Hepatocyte (in vitro differentiated cells): ENCODE data around the gene EDNRA. TPM values are rescaled to one million over a fixed set of nuclear protein-coding genes. Genes with fewer than 3 reads are reported as not detected.

ENCODE experiments used
- DNase-seq: peaks from one replicate; pipeline ENCODE4 v3.0.0-alpha.2; 2016; ENCODE audit warnings: low spot score
- H2AFZ ChIP-seq: fragments of 200-600 bp; sonication (generic); 2 replicates; pipeline ENCODE4 v1.6.0; 2016; ENCODE audit warnings: antibody characterized with exemption, mild to moderate bottlenecking
- H3K27ac ChIP-seq: fragments of 200-600 bp; sonication (generic); 2 replicates; pipeline ENCODE4 v1.5.1; 2016; ENCODE audit warnings: mild to moderate bottlenecking
- H3K27me3 ChIP-seq: fragments of 200-600 bp; sonication (generic); 2 replicates; pipeline ENCODE4 v1.6.1; 2016
- H3K36me3 ChIP-seq: fragments of 200-600 bp; sonication (generic); replicated peaks from 2 replicates; pipeline ENCODE4 v1.5.1; 2016; ENCODE audit warnings: low read depth; ENCODE audit not compliant: insufficient read depth
- H3K4me1 ChIP-seq: fragments of 200-600 bp; sonication (generic); 2 replicates; pipeline ENCODE4 v1.5.1; 2016; ENCODE audit warnings: mild to moderate bottlenecking, moderate library complexity; ENCODE audit not compliant: insufficient read depth
- H3K4me2 ChIP-seq: fragments of 200-600 bp; sonication (generic); 2 replicates; pipeline ENCODE4 v1.6.0; 2016
- H3K4me3 ChIP-seq: fragments of 200-600 bp; sonication (generic); 2 replicates; pipeline ENCODE4 v1.5.1; 2016; ENCODE audit warnings: mild to moderate bottlenecking
- H3K79me2 ChIP-seq: fragments of 200-600 bp; sonication (generic); 2 replicates; pipeline ENCODE4 v1.6.0; 2017; ENCODE audit warnings: mild to moderate bottlenecking
- H3K9me2 ChIP-seq: fragments of 200-600 bp; sonication (generic); replicated peaks from 2 replicates; pipeline ENCODE4 v1.6.0; 2017; ENCODE audit warnings: mild to moderate bottlenecking; ENCODE audit not compliant: insufficient read depth
- H3K9me3 ChIP-seq: fragments of 200-600 bp; sonication (generic); 2 replicates; pipeline ENCODE4 v1.5.1; 2016; ENCODE audit warnings: low read depth, mild to moderate bottlenecking
- H4K20me1 ChIP-seq: fragments of 200-600 bp; sonication (generic); 2 replicates; pipeline ENCODE4 v1.6.0; 2016; ENCODE audit warnings: mild to moderate bottlenecking; ENCODE audit not compliant: insufficient read depth, poor library complexity, severe bottlenecking
- EZH2 ChIP-seq: fragments of 200-600 bp; sonication (generic); IDR thresholded peaks from 2 replicates; pipeline ENCODE4 v1.6.1; 2016; ENCODE audit warnings: antibody characterized with exemption, mild to moderate bottlenecking, borderline replicate concordance
- EZH2phosphoT487 ChIP-seq: fragments of 200-600 bp; sonication (generic); IDR thresholded peaks from one replicate; pipeline ENCODE4 v1.6.1; 2018; ENCODE audit warnings: antibody characterized with exemption, mild to moderate bottlenecking, low read depth, moderate library complexity; ENCODE audit not compliant: unreplicated experiment, severe bottlenecking
- WGBS: methylation state at CpG from one replicate; pipeline ENCODE4 v1.1.6; 2016; ENCODE audit warnings: low lambda C conversion rate; ENCODE audit errors: missing lambda C conversion rate; 5-methylcytosine and 5-hydroxymethylcytosine counted together
- polyA plus RNA-seq: library from polyadenylated mRNA; unstranded; fragments of >200 nt; fragmentation: Nextera tagmentation; extraction: Ambion mirVana; gene quantifications from 2 replicates; pipeline ENCODE4 v1.2.1, GENCODE V29; 2016
- total RNA-seq: library from RNA; depleted of rRNA; stranded (reverse); fragments of >200 nt; gene quantifications from 2 replicates; pipeline ENCODE4 v1.2.3, GENCODE V29; 2014
- TF ChIP-seq, protein P1 (sequence below): fragments of 200-600 bp; sonication (generic); IDR thresholded peaks from 2 replicates; pipeline ENCODE4 v1.5.1; 2016; ENCODE audit warnings: antibody characterized with exemption, mild to moderate bottlenecking; ENCODE audit not compliant: poor library complexity

EDNRA gene
- total and polyA plus RNA-seq, 2 experiments from 2014 or later = 19.0 to 28.1 TPM

DNA sequence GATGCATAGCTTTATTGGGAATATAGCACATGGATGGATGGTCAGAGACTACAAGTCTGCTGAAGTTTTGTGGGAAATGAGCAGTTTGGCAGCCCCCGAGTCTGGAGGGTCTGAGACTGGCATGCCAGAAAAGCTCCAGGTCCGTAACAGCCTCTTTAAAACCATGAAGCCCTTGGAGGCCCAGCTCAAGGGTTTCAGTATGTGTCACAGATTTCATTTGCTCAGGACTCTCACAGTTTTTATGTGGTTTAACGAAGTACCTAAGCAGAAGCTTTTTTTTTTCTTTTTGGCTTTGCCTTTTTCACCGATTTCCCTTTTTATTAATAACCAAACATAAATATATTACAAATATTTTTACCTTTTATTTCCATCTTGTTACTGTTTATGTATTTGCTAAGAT is 105.7 kb downstream of the EDNRA start:
- Histone ChIP-seq H3K79me2 (no peaks in the 10 kb centered on the region), H3K4me1 (no peaks in the 10 kb centered on the region), H2AFZ (no peak overlapping the region), H3K9me2 (no peaks in the 10 kb centered on the region), H3K36me3 (no peaks in the 10 kb centered on the region), H3K4me3 (no peak overlapping the region), H3K4me2 (no peak overlapping the region), H3K27me3 (no peaks in the 10 kb centered on the region), H3K27ac (peak overlapping the region; percentile 72), H4K20me1 (no peaks in the 10 kb centered on the region), H3K9me3 (no peaks in the 10 kb centered on the region)
- DNase-seq = no peak
- WGBS = 54% methylated on average over 4 of the region's 4 CpGs
- TF ChIP-seq, protein P1, sequence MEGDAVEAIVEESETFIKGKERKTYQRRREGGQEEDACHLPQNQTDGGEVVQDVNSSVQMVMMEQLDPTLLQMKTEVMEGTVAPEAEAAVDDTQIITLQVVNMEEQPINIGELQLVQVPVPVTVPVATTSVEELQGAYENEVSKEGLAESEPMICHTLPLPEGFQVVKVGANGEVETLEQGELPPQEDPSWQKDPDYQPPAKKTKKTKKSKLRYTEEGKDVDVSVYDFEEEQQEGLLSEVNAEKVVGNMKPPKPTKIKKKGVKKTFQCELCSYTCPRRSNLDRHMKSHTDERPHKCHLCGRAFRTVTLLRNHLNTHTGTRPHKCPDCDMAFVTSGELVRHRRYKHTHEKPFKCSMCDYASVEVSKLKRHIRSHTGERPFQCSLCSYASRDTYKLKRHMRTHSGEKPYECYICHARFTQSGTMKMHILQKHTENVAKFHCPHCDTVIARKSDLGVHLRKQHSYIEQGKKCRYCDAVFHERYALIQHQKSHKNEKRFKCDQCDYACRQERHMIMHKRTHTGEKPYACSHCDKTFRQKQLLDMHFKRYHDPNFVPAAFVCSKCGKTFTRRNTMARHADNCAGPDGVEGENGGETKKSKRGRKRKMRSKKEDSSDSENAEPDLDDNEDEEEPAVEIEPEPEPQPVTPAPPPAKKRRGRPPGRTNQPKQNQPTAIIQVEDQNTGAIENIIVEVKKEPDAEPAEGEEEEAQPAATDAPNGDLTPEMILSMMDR = no peak
- TF ChIP-seq EZH2 (no peak), EZH2phosphoT487 (no peak)

DNA sequence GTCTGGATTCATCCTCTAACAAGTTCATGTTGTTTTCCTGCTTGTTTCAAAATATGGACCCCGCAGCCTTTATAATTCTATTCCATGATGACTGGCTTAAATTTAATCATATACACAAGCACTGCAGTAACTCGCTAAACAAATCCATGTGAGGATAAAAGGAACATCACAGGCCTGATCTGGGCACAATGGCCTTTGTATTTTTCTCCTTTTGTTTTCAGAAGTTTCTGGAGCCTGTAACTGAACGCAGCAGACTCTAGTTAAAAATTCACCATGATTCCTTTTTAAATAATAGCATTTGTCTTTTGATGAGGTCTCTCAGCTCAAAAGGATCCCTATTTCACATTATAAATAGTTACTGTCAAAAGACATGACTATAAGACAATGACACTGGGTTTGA is 106.1 kb downstream of the EDNRA start:
- Histone ChIP-seq H3K4me3 (no peak overlapping the region), H3K36me3 (no peaks in the 10 kb centered on the region), H3K9me3 (no peaks in the 10 kb centered on the region), H4K20me1 (no peaks in the 10 kb centered on the region), H3K4me1 (no peaks in the 10 kb centered on the region), H3K27ac (peak overlapping the region; percentile 72), H3K27me3 (no peaks in the 10 kb centered on the region), H3K79me2 (no peaks in the 10 kb centered on the region), H3K9me2 (no peaks in the 10 kb centered on the region), H3K4me2 (no peak overlapping the region), H2AFZ (no peak overlapping the region)
- DNase-seq = no peak
- 58% methylated on average over 3 of the region's 3 CpGs for WGBS
- TF ChIP-seq EZH2phosphoT487 = no peak
- TF ChIP-seq, protein P1 = no peak
- TF ChIP-seq EZH2 = no peak

- Histone ChIP-seq H3K4me2 (peak overlapping the region; percentile 3), H4K20me1 (no peaks in the 10 kb centered on the region), H3K9me3 (no peaks in the 10 kb centered on the region), H3K4me1 (no peaks in the 10 kb centered on the region), H3K27ac (peak overlapping the region; percentile 36), H2AFZ (no peak overlapping the region), H3K4me3 (no peak overlapping the region), H3K27me3 (no peaks in the 10 kb centered on the region), H3K36me3 (no peaks in the 10 kb centered on the region), H3K9me2 (no peaks in the 10 kb centered on the region), H3K79me2 (no peaks in the 10 kb centered on the region)
- no peak for DNase-seq
- TF ChIP-seq EZH2phosphoT487 (no peak), EZH2 (no peak)
- TF ChIP-seq, protein P1 = no peak
- WGBS = 43% methylated on average over 1 of the region's 1 CpG
Observed at GRCh38 chr4:147589586-147589985, 108.7 kb downstream of the EDNRA start.

- Histone ChIP-seq H3K9me3 (no peaks in the 10 kb centered on the region), H4K20me1 (no peaks in the 10 kb centered on the region), H3K9me2 (no peaks in the 10 kb centered on the region), H3K4me1 (no peaks in the 10 kb centered on the region), H3K4me2 (peak overlapping the region; percentile 3), H3K27me3 (no peaks in the 10 kb centered on the region), H3K27ac (no peak overlapping the region), H3K79me2 (no peaks in the 10 kb centered on the region), H2AFZ (no peak overlapping the region), H3K36me3 (no peaks in the 10 kb centered on the region), H3K4me3 (no peak overlapping the region)
- TF ChIP-seq, protein P1 = peak; percentile 89
- TF ChIP-seq EZH2 (no peak), EZH2phosphoT487 (no peak)
- WGBS = 46% methylated on average over 12 of the region's 12 CpGs
- DNase-seq = peak; percentile 78
Observed at GRCh38 chr4:147590249-147590920, 109.5 kb downstream of the EDNRA start.
